NCI-H146 (cell line): ENCODE data around the gene COL25A1.
"Not testable (repeated sequence)": the region's sequence is repeated elsewhere in the genome, so short reads cannot be mapped to it uniquely, and the experiment has no call there.

Experiments used
- DNase-seq: peaks from one replicate; lab custom pipeline; 2025; lab: John Stamatoyannopoulos, UW

The COL25A1 gene

DNA sequence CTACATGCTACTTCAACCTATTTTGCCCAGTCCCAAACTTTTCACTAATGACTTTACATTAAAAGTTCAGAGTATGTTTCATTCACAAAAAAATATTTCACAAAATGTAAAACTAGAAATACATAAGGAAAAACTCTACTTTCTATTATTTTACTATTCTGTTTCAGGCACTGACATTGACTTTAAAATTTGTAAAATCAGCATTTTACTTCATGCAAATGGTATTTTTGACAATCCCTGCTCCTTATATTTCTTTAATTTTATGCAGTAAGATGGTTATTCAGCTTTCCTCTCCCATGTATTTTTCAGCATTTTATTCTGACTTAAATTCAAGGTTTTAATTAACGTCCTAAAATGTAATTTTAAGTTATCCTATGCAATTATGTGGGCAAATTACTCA lies 178.5 kb downstream of the COL25A1 start:
- no peak for DNase-seq

DNA sequence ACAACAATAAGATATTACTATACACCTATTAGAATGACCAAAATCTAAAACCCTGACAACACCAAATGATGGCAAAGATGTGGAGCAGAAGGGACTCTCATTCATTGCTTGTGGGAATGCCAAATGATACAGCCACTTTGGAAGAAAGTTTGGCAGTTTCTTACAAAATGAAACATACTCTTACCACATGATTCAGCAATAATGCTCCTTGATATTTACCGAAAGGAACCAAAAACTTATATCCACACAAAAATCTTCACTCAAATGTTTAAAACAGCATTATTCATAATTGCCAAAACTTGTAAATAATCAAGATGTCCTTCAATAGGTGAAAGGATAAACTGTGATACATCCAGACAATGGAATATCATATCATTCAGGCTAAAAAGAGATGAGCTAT lies 180.9 kb downstream of the COL25A1 start:
- DNase-seq, result no peak

DNA sequence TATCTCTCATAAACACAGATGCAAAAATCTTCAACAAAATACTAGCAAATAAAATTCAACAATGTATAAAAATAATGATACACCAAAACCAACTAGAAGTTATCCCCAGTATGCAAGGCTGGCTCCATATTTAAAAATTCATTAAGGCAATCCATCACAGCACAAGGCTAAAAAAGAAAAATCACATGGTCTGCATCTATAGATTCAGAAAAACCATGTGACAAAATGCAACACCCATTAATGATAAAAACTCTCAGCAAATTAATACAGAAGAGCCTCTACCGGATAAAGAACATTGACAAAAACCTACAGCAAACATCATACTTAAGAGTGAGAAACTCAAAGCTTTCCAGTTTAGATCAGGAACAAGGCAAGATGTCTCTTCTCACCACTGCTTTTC lies 182.6 kb downstream of the COL25A1 start:
- no peak for DNase-seq

- no peak for DNase-seq
Measured at GRCh38 chr4:109118635-109119034, 183.8 kb downstream of the COL25A1 start.

GRCh38 chr4:109114501-109114900 lies 188.0 kb downstream of the COL25A1 start:
- no peak for DNase-seq

DNA sequence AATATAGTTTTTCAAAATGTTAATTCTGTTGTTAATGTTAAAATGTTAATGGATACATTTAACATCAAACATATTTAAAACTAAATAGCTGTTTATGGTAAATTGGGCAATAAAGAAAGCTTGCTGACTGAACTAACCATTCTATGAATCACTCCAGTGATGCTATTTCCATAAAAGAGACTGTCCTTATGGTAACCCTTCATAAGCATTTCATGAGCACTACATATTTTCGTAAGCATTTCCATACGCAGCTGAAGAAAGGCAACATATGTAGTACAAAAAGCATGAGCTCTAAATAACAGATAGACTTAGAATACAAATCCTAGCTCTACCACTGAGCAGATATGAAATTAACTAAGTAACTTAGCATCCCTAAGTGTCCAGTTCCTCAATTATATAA lies 188.9 kb downstream of the COL25A1 start:
- no peak for DNase-seq

DNA sequence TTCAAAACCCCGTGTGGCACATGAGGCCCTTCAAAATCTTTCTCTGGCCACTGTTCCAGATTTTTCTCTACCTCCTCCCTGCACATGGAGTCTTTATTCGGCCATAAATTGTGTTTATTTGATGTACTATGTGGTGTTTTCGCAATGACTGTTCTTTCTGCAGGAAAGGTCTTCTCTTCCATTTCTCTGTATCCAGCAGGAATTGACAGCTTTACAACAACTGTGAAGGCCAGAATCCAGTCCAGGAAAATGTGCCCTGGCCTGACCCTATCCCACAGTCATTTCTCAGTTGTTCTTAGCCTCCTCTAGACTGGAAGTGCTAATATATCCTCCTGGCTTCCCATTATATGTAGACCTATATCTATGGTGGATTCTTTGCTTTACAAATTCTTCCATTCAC lies 191.4 kb downstream of the COL25A1 start:
- no peak for DNase-seq

DNA sequence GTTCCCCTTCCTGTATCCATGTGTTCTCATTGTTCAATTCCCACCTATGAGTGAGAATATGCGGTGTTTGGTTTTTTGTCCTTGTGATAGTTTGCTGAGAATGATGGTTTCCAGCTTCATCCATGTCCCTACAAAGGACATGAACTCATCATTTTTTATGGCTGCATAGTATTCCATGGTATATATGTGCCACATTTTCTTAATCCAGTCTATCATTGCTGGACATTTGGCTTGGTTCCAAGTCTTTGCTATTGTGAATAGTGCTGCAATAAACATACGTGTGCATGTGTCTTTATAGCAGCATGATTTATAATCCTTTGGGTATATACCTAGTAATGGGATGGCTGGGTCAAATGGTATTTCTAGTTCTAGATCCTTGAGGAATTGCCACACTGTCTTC lies 194.2 kb downstream of the COL25A1 start:
- not testable (repeated sequence) for DNase-seq

DNA sequence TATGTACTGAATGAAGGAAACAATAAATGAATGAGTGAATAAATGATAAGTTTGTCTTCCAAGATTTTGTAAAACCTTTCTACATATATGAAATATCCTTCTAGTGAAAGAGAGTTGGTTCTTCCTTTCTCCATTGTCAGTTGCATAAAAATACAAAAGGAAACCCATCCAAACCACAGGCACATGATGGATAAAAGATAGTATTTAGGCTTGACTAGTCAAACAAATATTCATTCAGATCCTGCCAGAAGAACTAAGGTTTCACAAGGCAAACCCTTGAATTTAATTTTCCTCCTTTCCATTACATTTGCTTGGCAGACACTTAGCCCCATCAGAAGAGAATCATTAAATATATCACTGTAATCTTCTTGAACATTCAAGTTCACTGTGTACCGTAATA lies 208.4 kb downstream of the COL25A1 start:
- no peak for DNase-seq

DNA sequence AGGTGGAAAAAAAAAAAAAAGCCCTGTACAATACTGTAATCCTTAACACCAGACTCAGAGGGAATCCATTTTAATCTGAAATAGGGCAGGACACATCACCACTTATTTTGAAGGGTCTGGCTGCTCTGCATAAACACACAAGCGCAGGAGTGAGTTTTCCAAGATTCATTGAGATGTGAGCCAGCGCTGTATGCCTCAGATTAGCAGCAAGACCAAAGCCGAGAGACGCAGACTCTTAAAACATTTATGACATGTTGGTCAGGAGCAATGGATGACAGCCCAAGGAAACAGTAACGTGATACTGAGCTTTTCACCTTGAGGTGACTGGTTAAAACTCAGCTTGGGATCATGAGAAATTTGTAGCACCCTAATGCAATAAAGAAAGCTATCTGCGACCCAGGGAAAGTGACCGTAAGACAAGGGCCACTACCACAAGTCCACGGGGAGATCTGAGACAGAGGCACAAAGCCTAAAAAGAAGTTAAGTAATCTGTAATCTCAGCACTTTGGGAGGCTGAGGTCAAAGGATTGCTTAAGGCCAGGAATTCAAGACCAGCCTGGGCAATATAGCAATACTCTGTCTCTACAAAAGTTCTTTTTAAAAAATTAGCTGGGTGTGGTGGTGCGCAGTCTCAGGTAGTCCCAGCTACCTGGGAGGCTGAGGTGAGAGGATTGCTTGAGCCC lies 210.6 kb downstream of the COL25A1 start:
- DNase-seq, result no peak

- no peak for DNase-seq
Measured at GRCh38 chr4:109083911-109084310, 218.5 kb downstream of the COL25A1 start.

DNA sequence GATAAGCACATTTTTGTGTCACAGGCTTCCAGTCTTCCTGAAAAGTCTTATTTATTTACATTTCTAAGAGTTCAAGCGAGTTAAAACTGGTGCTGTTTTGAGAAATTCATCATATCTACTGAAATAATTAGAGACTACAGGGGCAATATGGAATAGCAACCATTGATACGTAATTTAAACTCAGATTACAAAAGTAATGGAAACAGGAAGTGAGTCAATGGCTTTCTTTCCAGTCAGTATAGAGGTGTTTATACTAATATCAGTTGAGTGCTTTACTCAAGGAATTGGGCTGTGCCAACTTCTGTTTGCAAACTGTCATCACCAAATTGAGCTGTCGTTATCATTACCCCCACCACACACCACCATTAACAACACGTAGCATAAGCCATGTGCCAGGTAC lies 222.7 kb downstream of the COL25A1 start:
- no peak for DNase-seq

DNA sequence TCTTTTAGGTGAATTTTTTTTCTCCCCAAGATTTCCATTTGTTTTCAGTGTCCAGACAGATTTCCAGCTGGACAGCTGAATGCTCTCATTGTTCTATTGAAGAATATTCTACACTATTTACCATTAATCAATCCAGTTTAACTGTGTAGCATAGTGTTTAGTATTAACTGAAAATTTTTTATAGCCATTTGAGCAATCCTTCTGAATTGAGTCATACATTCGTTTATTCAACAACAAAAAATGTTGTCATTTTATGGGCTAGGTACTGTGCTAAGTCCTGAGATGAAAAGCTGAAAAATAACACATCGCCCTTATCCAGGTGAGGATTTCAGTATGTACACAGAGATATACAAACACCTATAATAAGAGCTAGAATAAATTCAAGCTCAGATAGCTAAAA lies 223.3 kb downstream of the COL25A1 start:
- DNase-seq, result no peak

DNA sequence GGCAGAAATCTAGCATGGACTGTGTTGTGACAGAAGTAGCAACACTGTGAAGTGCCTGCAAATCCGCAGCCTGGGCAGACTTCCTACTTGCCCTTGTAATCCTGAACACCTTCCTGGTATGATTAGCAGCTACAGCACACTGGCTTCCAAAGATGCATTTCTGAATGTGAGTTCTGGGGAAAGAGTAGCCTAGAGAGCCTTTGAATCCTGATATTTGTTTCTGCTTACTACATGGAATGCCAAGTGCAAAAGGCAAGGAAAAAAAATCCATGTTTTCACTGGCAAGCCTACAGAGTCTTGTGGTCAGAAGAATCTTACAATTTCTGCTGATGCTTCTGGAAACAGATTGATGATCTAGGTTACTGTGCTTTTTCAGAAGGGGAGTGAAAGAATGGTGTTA lies 223.7 kb downstream of the COL25A1 start:
- DNase-seq, result no peak

DNA sequence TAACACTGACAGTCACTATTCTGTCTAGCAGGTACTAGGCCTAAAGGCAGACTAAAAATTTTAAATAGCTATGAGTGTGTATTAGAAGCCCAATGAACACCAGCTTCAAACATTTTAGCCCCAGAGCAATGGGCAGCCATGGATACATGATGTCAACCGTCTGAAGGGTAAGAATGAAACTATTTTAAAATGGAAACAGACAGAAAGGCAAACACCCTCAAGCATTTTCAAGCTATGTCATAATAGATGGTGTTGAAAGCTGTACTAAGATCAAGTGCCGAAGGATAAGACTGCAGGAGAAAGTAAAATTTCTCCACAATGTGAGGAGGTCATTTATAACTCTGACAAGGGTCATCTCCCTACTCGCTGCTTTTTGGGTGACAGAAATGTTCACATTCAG lies 225.0 kb downstream of the COL25A1 start:
- DNase-seq, result no peak

GRCh38 chr4:109076709-109077108 lies 225.7 kb downstream of the COL25A1 start:
- not testable (repeated sequence) for DNase-seq

DNA sequence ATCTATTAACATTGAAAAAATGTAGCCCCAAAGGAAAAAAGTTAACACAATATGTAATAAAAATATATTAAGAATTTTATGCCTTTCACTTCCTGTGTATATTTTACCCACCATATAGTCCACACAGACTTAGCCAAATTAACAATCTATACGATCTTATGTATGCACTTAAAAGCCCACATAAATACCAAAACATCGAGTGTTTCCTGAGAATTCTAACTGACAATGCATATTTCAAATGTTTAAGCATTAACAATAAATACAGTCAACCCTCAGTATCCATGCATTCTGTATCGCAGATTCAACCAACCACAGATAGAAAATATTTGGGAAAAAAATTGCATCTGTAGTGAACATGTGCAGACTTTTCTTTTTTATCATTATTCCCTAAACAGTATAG lies 226.8 kb downstream of the COL25A1 start:
- DNase-seq, result no peak

- no peak for DNase-seq
Measured at GRCh38 chr4:109072595-109072994, 229.9 kb downstream of the COL25A1 start.

DNA sequence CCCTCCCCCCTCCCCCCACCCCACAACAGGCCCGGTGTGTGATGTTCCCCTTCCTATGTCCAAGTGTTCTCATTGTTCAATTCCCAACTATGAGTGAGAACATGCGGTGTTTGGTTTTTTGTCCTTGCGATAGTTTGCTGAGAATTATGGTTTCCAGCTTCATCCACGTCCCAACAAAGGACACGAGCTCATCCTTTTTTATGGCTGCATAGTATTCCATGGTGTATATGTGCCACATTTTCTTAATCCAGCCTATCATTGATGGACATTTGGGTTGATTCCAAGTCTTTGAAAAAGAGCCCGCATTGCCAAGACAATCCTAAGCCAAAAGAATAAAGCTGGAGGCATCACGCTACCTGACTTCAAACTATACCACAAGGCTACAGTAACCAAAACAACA lies 231.8 kb downstream of the COL25A1 start:
- DNase-seq, result not testable (repeated sequence)

- no peak for DNase-seq
Measured at GRCh38 chr4:109067508-109068235, 234.8 kb downstream of the COL25A1 start.

GRCh38 chr4:109065006-109065405 lies 237.5 kb downstream of the COL25A1 start:
- no peak for DNase-seq

- no peak for DNase-seq
Measured at GRCh38 chr4:109053257-109053656, 249.2 kb downstream of the COL25A1 start.

- no peak for DNase-seq
Measured at GRCh38 chr4:109052821-109053220, 249.6 kb downstream of the COL25A1 start.

- no peak for DNase-seq
Measured at GRCh38 chr4:109051054-109051453, 251.4 kb downstream of the COL25A1 start.
